ENCODE data around the gene IFIH1.

Gene IFIH1

DNA sequence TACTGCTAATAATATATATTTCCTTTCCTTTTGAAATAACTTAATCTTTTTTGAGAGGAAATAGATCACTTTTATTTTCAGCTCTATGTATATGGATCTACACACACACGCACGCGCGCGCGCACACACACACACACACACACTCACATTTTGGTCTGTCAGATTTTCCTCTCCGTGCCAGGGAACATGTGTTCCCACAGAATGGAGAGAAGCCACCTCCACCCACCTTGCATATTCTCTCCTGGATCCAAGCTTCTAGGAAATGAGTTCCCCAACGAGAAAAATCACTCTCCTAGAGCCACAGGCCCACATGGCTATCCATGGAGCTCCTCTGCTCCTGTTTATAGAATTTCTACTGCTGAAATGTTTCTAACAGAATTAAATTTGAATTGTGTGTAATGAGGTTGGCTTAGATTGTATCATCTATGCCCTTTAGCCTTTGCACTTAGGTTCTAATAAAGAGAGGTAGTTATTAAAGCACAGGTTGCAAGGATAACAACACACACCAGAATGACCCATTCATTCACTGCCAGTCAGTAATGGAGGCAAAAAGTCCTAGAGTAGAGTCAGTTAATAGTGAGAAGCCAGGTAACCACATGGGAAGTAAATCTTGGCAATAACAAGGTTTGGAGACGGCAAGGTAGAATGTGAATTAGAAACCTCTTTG lies 19.7 kb downstream of the IFIH1 start:
- Mint-ChIP-seq H3K27me3 (ENCODE audit: low read depth, poor library complexity) (no peaks in the 10 kb centered on the region), H3K9me3 (no peaks in the 10 kb centered on the region), H3K27ac (no peak overlapping the region), H3K4me1 (no peaks in the 10 kb centered on the region), H3K36me3 (ENCODE audit: low read depth) (no peaks in the 10 kb centered on the region), H3K4me3 (no peak overlapping the region)
- TF ChIP-seq, protein P1, sequence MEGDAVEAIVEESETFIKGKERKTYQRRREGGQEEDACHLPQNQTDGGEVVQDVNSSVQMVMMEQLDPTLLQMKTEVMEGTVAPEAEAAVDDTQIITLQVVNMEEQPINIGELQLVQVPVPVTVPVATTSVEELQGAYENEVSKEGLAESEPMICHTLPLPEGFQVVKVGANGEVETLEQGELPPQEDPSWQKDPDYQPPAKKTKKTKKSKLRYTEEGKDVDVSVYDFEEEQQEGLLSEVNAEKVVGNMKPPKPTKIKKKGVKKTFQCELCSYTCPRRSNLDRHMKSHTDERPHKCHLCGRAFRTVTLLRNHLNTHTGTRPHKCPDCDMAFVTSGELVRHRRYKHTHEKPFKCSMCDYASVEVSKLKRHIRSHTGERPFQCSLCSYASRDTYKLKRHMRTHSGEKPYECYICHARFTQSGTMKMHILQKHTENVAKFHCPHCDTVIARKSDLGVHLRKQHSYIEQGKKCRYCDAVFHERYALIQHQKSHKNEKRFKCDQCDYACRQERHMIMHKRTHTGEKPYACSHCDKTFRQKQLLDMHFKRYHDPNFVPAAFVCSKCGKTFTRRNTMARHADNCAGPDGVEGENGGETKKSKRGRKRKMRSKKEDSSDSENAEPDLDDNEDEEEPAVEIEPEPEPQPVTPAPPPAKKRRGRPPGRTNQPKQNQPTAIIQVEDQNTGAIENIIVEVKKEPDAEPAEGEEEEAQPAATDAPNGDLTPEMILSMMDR (IDR thresholded peaks at IDR 0.05): no peak
- DNase-seq: no peak

DNA sequence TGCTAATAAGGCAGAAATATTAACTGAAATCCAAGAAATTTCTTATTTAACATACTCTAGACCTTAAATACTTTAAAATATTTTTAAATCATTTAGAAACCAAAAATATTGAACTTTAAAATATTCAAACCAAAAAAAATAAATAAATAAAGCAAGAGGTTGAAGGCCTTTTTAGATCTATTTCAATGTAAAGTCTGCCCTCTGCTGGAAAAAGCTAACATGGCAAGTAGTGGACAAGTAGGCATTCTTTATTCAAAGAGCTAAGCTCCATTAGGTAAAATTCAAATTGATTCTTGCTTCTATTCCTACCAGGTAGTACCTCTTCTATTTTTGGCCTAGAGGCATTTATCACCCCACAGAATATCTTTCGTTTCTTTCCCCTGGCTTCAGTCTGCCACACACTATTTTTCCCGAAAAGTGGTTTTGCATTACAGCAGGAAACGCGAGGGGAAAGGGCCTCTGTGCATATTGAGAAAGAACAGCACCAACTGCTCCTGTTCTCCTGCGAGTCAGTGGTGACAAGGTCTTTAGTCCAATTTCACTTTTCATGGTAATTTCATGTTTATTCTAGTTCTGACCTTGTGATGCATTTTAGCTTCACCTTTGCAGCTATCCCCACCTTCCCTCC lies 20.4 kb downstream of the IFIH1 start:
- Mint-ChIP-seq H3K27ac (no peak overlapping the region), H3K4me1 (no peaks in the 10 kb centered on the region), H3K9me3 (no peaks in the 10 kb centered on the region), H3K27me3 (ENCODE audit: low read depth, poor library complexity) (no peaks in the 10 kb centered on the region), H3K4me3 (no peak overlapping the region), H3K36me3 (ENCODE audit: low read depth) (no peaks in the 10 kb centered on the region)
- TF ChIP-seq, protein P1 (IDR thresholded peaks at IDR 0.05): peak; percentile 89
- peak; percentile 65 for DNase-seq

DNA sequence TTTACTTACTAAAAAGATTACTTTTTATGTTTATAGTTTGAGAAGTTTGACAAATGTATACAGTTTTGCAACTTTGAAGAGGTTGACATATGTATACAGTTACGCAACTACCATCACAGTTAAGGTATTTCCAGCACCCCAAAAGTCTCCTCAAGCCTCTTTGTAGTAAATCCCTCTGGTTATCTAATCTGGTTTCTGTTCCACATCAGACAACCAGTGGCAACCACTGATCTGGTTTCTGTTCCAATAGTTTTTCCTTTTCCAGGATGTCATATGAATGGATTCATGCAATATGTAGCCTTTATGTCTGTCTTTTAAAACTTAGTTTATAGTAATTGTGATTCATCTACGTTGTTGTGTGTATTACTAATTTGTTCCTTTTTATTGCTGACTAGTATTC lies 23.5 kb downstream of the IFIH1 start:
- no peak overlapping the region for H3K27ac Mint-ChIP-seq
- TF ChIP-seq, protein P1 (IDR thresholded peaks at IDR 0.05): no peak
- no peaks in the 10 kb centered on the region for H3K9me3 Mint-ChIP-seq
- no peaks in the 10 kb centered on the region for H3K36me3 Mint-ChIP-seq (ENCODE audit: low read depth)
- H3K4me1 Mint-ChIP-seq: no peaks in the 10 kb centered on the region
- no peak overlapping the region for H3K4me3 Mint-ChIP-seq
- DNase-seq: no peak
- H3K27me3 Mint-ChIP-seq (ENCODE audit: low read depth, poor library complexity): no peaks in the 10 kb centered on the region

DNA sequence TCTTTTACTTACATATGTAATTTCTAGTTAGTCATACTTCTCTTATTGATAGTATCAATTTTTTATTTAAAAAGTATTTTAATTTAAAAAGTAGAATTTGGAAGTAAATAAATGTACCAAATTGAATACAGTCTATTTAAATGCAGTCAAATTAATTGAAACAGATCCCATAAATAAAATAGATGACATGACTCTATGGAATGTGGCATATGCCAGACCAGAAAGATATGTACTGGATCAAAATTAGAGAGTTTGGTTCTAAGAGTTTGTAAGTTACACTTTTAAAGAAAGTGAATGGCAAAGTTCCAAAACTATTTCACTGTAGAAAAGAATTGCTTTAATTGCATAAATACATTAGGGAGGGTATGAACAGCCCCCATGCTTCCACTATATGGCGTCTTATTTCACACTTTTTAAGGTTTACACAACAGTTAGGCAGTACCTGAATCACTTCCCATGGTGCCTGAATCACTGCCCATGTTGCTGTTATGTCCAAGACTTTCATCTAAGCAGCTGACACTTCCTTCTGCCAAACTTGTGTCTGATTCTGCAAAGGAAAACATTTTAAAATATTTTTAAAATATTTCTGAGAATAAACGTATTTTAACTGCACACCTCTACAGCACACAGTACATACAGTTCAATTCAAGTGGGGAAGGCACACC lies 25.2 kb downstream of the IFIH1 start:
- Mint-ChIP-seq H3K27me3 (ENCODE audit: low read depth, poor library complexity) (peaks cover 3% of the 10 kb centered on the region), H3K9me3 (no peaks in the 10 kb centered on the region), H3K4me3 (no peak overlapping the region), H3K4me1 (no peaks in the 10 kb centered on the region), H3K36me3 (ENCODE audit: low read depth) (no peaks in the 10 kb centered on the region), H3K27ac (no peak overlapping the region)
- TF ChIP-seq, protein P1 (IDR thresholded peaks at IDR 0.05): no peak
- DNase-seq: no peak

DNA sequence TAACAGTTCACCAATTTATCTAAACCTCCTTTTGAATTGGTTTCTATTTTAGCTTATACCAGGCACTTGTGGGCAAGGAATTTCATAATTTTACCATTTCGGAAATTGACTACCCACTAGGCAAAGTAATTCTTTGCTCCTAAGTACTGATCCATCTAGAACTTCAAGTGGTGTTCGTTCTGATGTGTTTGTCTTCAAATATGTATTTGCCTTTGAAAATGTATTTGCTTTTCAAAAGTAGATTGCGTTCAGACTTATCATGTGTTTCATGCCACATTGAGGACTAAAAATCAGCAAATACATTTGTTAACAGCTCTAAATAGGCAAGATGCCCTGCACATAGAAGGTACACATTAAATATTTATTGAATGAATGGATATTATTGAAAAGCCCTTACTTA lies 26.7 kb downstream of the IFIH1 start:
- no peaks in the 10 kb centered on the region for H3K4me1 Mint-ChIP-seq

More for the DNA sequence above, 26.7 kb downstream of the IFIH1 start:
- Mint-ChIP-seq H3K27ac (no peak overlapping the region), H3K27me3 (ENCODE audit: low read depth, poor library complexity) (peaks cover 4% of the 10 kb centered on the region), H3K4me3 (no peak overlapping the region), H3K36me3 (ENCODE audit: low read depth) (no peaks in the 10 kb centered on the region), H3K9me3 (no peaks in the 10 kb centered on the region)
- TF ChIP-seq, protein P1 (IDR thresholded peaks at IDR 0.05): no peak
- DNase-seq: no peak
